HFFc6 (cell line): ENCODE measurements around the gene SLC2A3. TPM values are rescaled to one million over a fixed set of nuclear protein-coding genes. Genes with fewer than 3 reads are reported as not detected.
"Not testable (repeated sequence)": the region's sequence is repeated elsewhere in the genome, so short reads cannot be mapped to it uniquely, and the experiment has no call there.

ENCODE experiments used
- DNase-seq: peaks from one replicate; pipeline ENCODE4 v3.0.0-alpha.2; 2018
- H3K27ac Mint-ChIP-seq: 2 replicates; pipeline ENCODE4 v1.8.0; 2020; ENCODE audit warnings: mild to moderate bottlenecking, mixed read lengths
- H3K27me3 Mint-ChIP-seq: 2 replicates; pipeline ENCODE4 v1.8.0; 2021; ENCODE audit warnings: mild to moderate bottlenecking, moderate library complexity, mixed read lengths; ENCODE audit not compliant: insufficient read depth
- H3K36me3 Mint-ChIP-seq: 2 replicates; pipeline ENCODE4 v1.8.0; 2021; ENCODE audit warnings: low read depth, mixed read lengths
- H3K4me1 Mint-ChIP-seq: 2 replicates; pipeline ENCODE4 v1.8.0; 2020; ENCODE audit warnings: low read depth, mixed read lengths
- H3K4me3 Mint-ChIP-seq: 2 replicates; pipeline ENCODE4 v1.8.0; 2020; ENCODE audit warnings: mild to moderate bottlenecking, moderate library complexity, mixed read lengths
- H3K9me3 Mint-ChIP-seq: 2 replicates; pipeline ENCODE4 v1.8.0; 2020; ENCODE audit warnings: mild to moderate bottlenecking, mixed read lengths
- total RNA-seq, 6 experiments: library from RNA; stranded (reverse); fragmentation: NEBNext Ultra II Directional; extraction: Animal tissue kit (Norgen Biotek cat#: 25700); gene quantifications; 2 replicates in 1 of 6; 3 replicates in 5 of 6; pipeline ENCODE4 v1.2.3, GENCODE V29; 2021
- TF ChIP-seq, protein P1 (sequence below): fragments of 200-600 bp; sonication (generic); IDR thresholded peaks from 2 replicates; pipeline ENCODE4 v1.5.0; 2021; ENCODE audit warnings: antibody characterized with exemption, mild to moderate bottlenecking

Gene SLC2A3
- total RNA-seq, 6 experiments from 2014 or later, result 37.0 to 50.5 (median 38.5) TPM

DNA sequence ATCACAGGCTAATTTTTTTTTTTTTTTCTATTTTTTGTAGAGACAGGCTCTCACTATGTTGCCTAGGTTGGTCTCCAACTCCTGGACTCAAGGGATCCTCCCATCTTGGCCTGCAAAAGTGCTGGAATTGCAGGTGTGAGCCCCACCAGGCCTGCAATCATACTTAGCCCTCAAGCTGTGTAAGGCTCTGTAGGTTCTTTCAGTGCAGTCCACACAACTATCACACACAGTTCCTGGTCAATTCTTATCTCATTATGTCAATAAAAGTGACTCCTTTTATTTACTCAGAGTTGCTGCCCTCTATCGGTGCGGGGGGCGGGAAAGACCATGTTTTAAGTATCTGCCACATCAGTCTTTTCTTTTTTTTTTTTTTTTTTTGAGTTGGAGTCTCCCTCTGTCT lies 29.0 kb downstream of the SLC2A3 start:
- Mint-ChIP-seq H3K27me3 (peaks cover 2% of the 10 kb centered on the region; the same call in 1 of the 2 replicates), H3K4me1 (peaks cover 24% of the 10 kb centered on the region), H3K36me3 (no peaks in the 10 kb centered on the region), H3K27ac (no peak overlapping the region), H3K9me3 (no peaks in the 10 kb centered on the region), H3K4me3 (no peak overlapping the region)
- TF ChIP-seq, protein P1, sequence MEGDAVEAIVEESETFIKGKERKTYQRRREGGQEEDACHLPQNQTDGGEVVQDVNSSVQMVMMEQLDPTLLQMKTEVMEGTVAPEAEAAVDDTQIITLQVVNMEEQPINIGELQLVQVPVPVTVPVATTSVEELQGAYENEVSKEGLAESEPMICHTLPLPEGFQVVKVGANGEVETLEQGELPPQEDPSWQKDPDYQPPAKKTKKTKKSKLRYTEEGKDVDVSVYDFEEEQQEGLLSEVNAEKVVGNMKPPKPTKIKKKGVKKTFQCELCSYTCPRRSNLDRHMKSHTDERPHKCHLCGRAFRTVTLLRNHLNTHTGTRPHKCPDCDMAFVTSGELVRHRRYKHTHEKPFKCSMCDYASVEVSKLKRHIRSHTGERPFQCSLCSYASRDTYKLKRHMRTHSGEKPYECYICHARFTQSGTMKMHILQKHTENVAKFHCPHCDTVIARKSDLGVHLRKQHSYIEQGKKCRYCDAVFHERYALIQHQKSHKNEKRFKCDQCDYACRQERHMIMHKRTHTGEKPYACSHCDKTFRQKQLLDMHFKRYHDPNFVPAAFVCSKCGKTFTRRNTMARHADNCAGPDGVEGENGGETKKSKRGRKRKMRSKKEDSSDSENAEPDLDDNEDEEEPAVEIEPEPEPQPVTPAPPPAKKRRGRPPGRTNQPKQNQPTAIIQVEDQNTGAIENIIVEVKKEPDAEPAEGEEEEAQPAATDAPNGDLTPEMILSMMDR, result peak; percentile 53
- no peak for DNase-seq

DNA sequence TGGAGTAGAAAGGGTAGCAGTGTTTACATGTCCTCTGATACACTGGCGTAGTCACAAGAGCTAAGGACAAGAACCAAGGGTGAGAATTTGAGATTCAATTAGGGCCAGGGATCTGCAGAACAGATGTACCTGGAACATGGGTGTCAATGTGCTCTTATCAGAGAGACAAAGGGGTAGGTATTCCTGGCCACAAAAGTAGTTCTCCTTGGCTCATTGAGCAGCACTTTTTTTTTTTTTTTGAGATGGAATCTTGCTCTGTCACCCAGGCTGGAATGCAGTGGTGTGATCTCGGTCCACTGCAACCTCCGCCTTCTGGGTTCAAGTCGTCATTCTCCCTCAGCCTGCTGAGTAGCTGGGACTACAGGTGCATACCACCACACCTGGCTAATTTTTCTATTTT lies 29.7 kb downstream of the SLC2A3 start:
- not testable (repeated sequence) for H3K36me3 Mint-ChIP-seq, H3K27ac Mint-ChIP-seq, H3K4me3 Mint-ChIP-seq, DNase-seq, H3K9me3 Mint-ChIP-seq, H3K27me3 Mint-ChIP-seq
- peaks cover 24% of the 10 kb centered on the region for H3K4me1 Mint-ChIP-seq

DNA sequence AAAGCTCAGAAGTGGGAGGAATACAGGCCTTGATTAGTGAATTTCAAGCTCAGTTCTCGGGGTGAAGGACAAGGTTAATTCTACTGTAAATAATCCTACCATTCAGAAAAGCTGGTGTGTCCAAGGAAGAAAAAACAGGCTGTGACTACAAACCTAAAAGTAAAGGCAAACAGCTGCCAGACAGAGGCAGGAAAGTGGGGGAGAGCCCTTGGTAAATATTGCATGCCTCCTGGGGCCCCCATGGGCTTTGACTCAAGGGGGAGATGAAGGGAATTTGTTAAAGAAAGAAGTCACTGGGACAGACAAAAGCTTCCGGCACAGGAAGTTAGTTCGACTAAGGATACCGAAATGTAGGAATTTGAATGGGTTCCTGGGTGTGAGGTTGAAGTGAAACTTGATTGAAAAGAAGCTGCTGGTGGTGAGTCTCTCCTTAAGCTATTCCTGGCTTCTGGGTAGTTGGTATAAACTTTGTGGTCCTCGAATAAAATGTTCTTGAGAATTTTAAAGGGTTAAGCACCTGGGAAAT lies 30.3 kb downstream of the SLC2A3 start:
- not testable (repeated sequence) for DNase-seq

DNA sequence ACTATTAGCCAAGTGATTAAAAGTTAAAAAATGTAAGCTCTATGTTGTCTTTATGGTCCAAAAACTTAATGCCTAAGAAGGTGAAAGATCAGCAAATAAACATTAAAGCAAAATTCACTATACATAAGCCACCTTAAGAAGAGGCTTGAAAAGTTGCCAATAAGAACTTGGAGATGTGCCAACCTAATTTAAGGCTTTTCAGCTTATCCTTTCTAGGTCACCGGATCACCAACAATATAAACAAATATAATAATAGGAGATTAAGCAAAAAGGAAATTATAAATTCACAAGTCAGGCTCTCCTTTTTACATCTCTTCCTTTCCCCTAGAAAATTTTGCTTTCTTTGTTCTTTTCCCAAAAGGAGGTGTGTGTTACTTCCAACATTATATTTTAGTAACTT lies 30.9 kb downstream of the SLC2A3 start:
- no peak for DNase-seq

More for the DNA sequence above, 30.3 kb downstream of the SLC2A3 start:
- H3K4me3 Mint-ChIP-seq, result peak overlapping the region; percentile 16; the same call in 1 of the 2 replicates
- H3K36me3 Mint-ChIP-seq, H3K9me3 Mint-ChIP-seq, H3K27me3 Mint-ChIP-seq, H3K27ac Mint-ChIP-seq: not testable (repeated sequence)
- peaks cover 24% of the 10 kb centered on the region for H3K4me1 Mint-ChIP-seq

DNA sequence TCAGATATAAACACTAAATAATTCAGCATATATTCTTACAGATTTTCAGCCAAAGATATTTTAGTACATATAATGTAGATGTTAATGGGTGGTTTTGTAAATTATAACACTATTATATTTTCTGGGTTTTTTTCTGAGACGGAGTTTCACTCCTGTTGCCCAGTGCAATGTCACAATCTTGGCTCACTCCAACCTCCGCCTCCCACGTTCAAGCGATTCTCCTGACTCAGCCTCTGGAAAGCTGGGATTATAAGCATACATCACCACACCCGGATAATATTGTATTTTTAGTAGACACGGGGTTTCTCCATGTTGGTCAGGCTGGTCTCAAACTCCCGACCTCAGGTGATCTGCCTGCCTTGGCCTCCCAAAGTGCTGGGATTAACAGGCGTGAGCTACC lies 33.6 kb downstream of the SLC2A3 start:
- H3K4me1 Mint-ChIP-seq, result peaks cover 24% of the 10 kb centered on the region
- not testable (repeated sequence) for H3K27ac Mint-ChIP-seq, DNase-seq, H3K36me3 Mint-ChIP-seq, H3K4me3 Mint-ChIP-seq, H3K9me3 Mint-ChIP-seq, H3K27me3 Mint-ChIP-seq

More for the DNA sequence above, 30.9 kb downstream of the SLC2A3 start:
- H3K36me3 Mint-ChIP-seq, result no peaks in the 10 kb centered on the region
- TF ChIP-seq, protein P1, result no peak
- H3K27ac Mint-ChIP-seq, result no peak overlapping the region
- H3K27me3 Mint-ChIP-seq, result peaks cover 2% of the 10 kb centered on the region
- peaks cover 24% of the 10 kb centered on the region for H3K4me1 Mint-ChIP-seq
- no peak overlapping the region for H3K4me3 Mint-ChIP-seq
- no peaks in the 10 kb centered on the region for H3K9me3 Mint-ChIP-seq

DNA sequence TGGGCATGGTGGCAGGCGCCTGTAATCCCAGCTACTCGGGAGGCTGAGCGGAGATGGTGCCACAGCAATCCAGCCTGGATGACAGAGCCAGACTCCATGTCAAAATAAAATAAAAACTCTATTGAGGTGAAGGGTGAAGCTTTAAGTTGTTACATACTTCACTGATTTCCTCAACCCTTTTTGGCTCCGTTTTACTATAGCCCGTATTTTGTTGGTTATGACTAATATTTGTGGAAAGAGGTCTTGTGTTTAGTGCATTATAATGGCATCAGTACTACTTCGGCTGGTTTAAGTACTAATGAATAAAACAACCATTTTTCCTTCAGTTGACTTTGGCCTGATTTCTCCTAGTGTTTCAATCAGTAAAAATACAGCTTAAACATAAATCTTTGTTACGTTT lies 36.2 kb downstream of the SLC2A3 start:
- Mint-ChIP-seq H3K4me1 (no peaks in the 10 kb centered on the region; the same call in 1 of the 2 replicates), H3K4me3 (no peak overlapping the region), H3K27me3 (no peaks in the 10 kb centered on the region; the same call in 1 of the 2 replicates), H3K9me3 (no peaks in the 10 kb centered on the region), H3K27ac (no peak overlapping the region), H3K36me3 (no peaks in the 10 kb centered on the region)
- no peak for DNase-seq
- TF ChIP-seq, protein P1, result no peak

DNA sequence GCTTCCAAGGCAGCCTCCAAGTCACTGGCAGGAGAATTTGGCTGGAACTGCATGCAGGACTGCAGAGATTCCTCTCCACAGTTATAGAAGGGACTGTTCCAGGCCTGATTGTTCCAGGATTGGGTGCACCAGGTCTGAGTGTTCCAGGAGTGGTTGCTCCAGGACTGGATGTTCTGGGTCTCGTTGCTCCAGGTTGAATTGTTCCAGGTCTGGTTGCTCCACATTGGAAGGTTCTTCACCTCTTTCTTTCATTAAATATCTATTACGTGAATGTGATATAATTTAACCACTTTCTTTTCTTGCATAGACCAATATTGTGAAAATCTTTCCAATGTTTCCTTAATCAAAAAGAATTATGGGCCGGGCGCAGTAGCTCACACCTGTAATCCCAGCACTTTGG lies 39.3 kb downstream of the SLC2A3 start:
- not testable (repeated sequence) for DNase-seq, H3K36me3 Mint-ChIP-seq, H3K4me1 Mint-ChIP-seq, H3K9me3 Mint-ChIP-seq, H3K4me3 Mint-ChIP-seq, H3K27me3 Mint-ChIP-seq, H3K27ac Mint-ChIP-seq
